GM12892 (cell line): ENCODE results near the gene MRPS18A.

Source experiments
- POLR2A ChIP-seq: IDR thresholded peaks from 2 replicates; pipeline ENCODE4 v1.6.1; 2011; ENCODE audit warnings: low read depth, low read length, control low read depth
- POLR2AphosphoS5 ChIP-seq: IDR thresholded peaks from 2 replicates; pipeline ENCODE4 v1.6.1; 2011; ENCODE audit warnings: low read depth, low read length, control low read depth

GRCh38 chr6:43715056-43715788, 27.6 kb upstream of the MRPS18A start:
- no peak for TF ChIP-seq POLR2A
- peak; percentile 31; the same call in 1 of the 2 replicates for TF ChIP-seq POLR2AphosphoS5
